AG04450 (cell line): Measurements from ENCODE around the gene CDH4. TPM values are rescaled to one million over a fixed set of nuclear protein-coding genes. Genes with fewer than 3 reads are reported as not detected.

ENCODE experiments used
- CTCF ChIA-PET: fragments of 300-600, 350-600 bp; formaldehyde crosslinking; extraction: SDS; loops from one replicate; lab custom pipeline; 2022; ENCODE audit warnings: antibody characterized with exemption, inconsistent platforms; lab: Charles Lee
- POLR2A ChIA-PET: fragments of 350-600 bp; formaldehyde crosslinking; extraction: SDS; loops from one replicate; lab custom pipeline; 2021; ENCODE audit warnings: antibody characterized with exemption, inconsistent platforms; lab: Yijun Ruan, JAX
- DNase-seq: peaks from one replicate; pipeline ENCODE4 v3.0.0-alpha.2; 2011; ENCODE audit warnings: low read depth, low spot score
- H3K27ac ChIP-seq: one replicate; pipeline ENCODE4 v1.5.1; 2012; ENCODE audit warnings: low read depth, low read length, control low read depth
- H3K27me3 ChIP-seq: one replicate; pipeline ENCODE4 v1.6.0; 2012; ENCODE audit warnings: low read length; ENCODE audit not compliant: control insufficient read depth, insufficient read depth
- H3K4me3 ChIP-seq: 2 replicates; pipeline ENCODE4 v1.5.1; 2011; ENCODE audit warnings: mild to moderate bottlenecking, low read depth, low read length, control low read depth
- H3K9me3 ChIP-seq: 2 replicates; pipeline ENCODE4 v1.5.1; 2012; ENCODE audit warnings: low read length; ENCODE audit not compliant: control insufficient read depth, insufficient read depth
- polyA plus RNA-seq: library from polyadenylated mRNA; depleted of rRNA; stranded (reverse); fragments of >200 nt; gene quantifications from 2 replicates; pipeline ENCODE4 v1.2.3, GENCODE V29; 2011
- TF ChIP-seq, protein P1 (sequence below): IDR thresholded peaks from 2 replicates; pipeline ENCODE4 v1.5.1; 2011; ENCODE audit warnings: low read depth, low read length, control low read depth, inconsistent platforms

Gene CDH4
- polyA plus RNA-seq, 1 experiment = 1.6 TPM

DNA sequence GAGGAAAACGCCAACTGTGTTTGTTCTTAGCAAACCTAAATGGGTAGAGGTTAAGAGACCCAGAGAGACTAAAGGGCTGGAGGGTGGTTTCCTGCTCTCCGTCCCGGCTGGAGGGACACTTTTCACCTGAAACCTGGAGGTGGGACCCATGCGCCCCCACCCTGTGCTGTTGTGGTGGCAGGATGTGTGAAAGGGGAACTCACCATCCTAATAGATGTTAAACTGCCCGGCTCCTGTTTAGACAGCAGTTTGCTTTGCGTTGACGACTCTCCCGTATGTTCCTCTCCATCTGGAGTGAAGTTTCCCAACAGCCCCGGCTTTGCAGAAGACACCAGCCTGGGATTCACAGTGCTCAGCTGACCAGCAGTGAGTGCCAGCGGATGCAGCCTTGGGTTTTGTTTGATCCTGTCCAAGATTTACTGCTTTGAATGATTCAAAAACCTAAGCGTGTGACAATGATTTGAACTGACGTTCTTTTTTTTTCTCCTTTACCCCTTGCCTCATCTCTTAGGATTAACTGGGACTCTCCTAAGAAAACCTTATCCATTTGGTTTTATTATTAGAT lies 66.0 kb downstream of the CDH4 start:
- H3K27ac ChIP-seq = no peak overlapping the region
- no peaks in the 10 kb centered on the region for H3K9me3 ChIP-seq
- ChIA-PET POLR2A (no interaction called here), CTCF (no interaction called here)
- no peak overlapping the region for H3K4me3 ChIP-seq
- TF ChIP-seq, protein P1, sequence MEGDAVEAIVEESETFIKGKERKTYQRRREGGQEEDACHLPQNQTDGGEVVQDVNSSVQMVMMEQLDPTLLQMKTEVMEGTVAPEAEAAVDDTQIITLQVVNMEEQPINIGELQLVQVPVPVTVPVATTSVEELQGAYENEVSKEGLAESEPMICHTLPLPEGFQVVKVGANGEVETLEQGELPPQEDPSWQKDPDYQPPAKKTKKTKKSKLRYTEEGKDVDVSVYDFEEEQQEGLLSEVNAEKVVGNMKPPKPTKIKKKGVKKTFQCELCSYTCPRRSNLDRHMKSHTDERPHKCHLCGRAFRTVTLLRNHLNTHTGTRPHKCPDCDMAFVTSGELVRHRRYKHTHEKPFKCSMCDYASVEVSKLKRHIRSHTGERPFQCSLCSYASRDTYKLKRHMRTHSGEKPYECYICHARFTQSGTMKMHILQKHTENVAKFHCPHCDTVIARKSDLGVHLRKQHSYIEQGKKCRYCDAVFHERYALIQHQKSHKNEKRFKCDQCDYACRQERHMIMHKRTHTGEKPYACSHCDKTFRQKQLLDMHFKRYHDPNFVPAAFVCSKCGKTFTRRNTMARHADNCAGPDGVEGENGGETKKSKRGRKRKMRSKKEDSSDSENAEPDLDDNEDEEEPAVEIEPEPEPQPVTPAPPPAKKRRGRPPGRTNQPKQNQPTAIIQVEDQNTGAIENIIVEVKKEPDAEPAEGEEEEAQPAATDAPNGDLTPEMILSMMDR = no peak
- no peaks in the 10 kb centered on the region for H3K27me3 ChIP-seq
- DNase-seq = no peak

DNA sequence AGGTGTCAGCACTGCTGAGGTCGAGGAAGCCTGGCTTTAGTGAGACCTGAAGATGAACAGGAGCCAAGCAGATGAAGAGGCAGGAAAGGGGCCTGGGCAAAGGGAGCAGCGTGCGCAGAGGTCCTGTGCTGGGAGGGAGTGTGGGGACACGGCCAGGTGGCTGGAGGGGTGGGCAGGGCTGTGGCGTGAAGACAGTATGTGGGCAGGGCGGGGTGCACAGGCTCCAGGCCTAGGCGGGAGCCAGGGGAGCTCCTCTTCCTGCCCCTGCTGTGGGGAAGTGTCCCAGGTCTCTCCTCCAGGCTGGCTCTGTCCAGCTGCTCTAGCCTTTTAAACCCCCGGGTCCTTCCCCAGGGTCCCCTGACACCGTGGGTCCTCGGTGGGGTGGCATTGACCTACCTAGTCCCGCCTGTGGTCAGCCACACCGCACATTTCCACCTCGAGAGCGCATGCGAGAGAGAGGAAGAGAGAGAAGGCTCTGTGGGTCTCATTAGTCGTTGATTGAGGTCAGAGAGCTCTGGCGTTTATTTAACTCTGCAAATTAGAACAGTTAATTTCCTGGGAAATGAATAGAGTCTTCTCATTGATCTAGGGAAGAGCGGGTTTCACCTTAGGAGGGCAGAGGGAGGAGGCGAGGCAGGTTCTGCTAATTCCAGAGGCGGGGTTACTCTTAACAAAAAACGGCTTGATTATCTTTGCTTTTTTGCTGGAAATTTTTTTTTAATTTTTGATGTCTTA lies 68.8 kb downstream of the CDH4 start:
- TF ChIP-seq, protein P1 = no peak
- Histone ChIP-seq H3K9me3 (no peaks in the 10 kb centered on the region), H3K27me3 (no peaks in the 10 kb centered on the region), H3K4me3 (no peak overlapping the region), H3K27ac (no peak overlapping the region)
- ChIA-PET CTCF (no interaction called here), POLR2A (no interaction called here)
- DNase-seq = no peak

- ChIA-PET CTCF (no interaction called here), POLR2A (no interaction called here)
- Histone ChIP-seq H3K27me3 (no peaks in the 10 kb centered on the region), H3K9me3 (no peaks in the 10 kb centered on the region), H3K4me3 (no peak overlapping the region), H3K27ac (no peak overlapping the region)
- DNase-seq = no peak
- TF ChIP-seq, protein P1 = no peak
Observed at GRCh38 chr20:61321481-61321880, 69.4 kb downstream of the CDH4 start.

GRCh38 chr20:61322151-61322865 lies 70.2 kb downstream of the CDH4 start:
- H3K4me3 ChIP-seq = no peak overlapping the region
- no peaks in the 10 kb centered on the region for H3K27me3 ChIP-seq
- DNase-seq = no peak
- ChIA-PET POLR2A (no interaction called here), CTCF (interaction anchor here (1.2 kb wide), 1 partner anchor 574 kb away, joined by 3 read pairs; no protein-coding TSS in a partner anchor)
- H3K9me3 ChIP-seq = no peaks in the 10 kb centered on the region
- TF ChIP-seq, protein P1 = no peak
- H3K27ac ChIP-seq = no peak overlapping the region

DNA sequence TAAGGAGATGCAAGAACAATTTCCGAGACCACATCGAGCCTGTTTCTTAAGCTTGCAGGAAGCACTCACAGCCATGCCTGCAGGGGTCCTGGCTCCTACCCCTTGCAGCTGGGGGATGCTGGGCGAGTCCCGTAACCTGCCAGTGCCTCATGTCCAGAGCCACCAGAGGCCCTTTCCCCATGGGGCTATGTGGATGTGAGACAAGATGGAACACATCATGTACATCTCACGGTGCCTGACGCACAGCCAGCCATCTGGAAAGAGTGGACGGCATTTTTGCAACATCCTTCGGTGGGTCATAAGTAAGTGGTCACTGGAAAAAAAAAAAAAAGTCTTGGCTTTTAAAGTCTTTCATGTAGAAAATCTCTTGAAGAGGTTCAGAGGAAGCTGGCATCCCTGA lies 72.8 kb downstream of the CDH4 start:
- H3K9me3 ChIP-seq = peaks cover 4% of the 10 kb centered on the region
- no peak overlapping the region for H3K4me3 ChIP-seq
- H3K27ac ChIP-seq = no peak overlapping the region
- DNase-seq = no peak
- CTCF ChIA-PET = no interaction called here
- POLR2A ChIA-PET = no interaction called here
- TF ChIP-seq, protein P1 = no peak
- H3K27me3 ChIP-seq = no peaks in the 10 kb centered on the region
